GM12878 (cell line): ENCODE measurements around the gene SRRM3. TPM values are rescaled to one million over a fixed set of nuclear protein-coding genes. Genes with fewer than 3 reads are reported as not detected.

Source experiments
- ATAC-seq: fragments of 200-7000 bp; cut with Tn5 transposase; 3 replicates; pipeline ENCODE4 v1.9.1; 2020; ENCODE audit warnings: mild to moderate bottlenecking, moderate library complexity
- BruUV-seq: library from RNA; stranded (reverse); fragments of 400-500 nt; replicated peaks from 2 replicates; lab custom pipeline; 2021; lab: Mats Ljungman, UMichigan
- CTCF ChIA-PET: fragments of 300-600 bp; sonication (Branson Sonifier 250); formaldehyde crosslinking; extraction: SDS; loops from one replicate; lab custom pipeline; 2021; ENCODE audit warnings: inconsistent platforms; lab: Yijun Ruan, JAX
- POLR2A ChIA-PET: fragments of 350-600 bp; formaldehyde crosslinking; extraction: SDS; loops from one replicate; lab custom pipeline; 2021; ENCODE audit warnings: inconsistent platforms; lab: Charles Lee
- RAD21 ChIA-PET: fragments of 300-600 bp; sonication (Branson Sonifier 250); formaldehyde crosslinking; loops from one replicate; lab custom pipeline; 2023; ENCODE audit warnings: antibody characterized with exemption; ENCODE audit not compliant: unreplicated experiment; lab: Charles Lee
- SMC1A ChIA-PET: fragments of 300-600 bp; sonication (Branson Sonifier 250); formaldehyde crosslinking; loops from one replicate; lab custom pipeline; 2023; ENCODE audit not compliant: unreplicated experiment, uncharacterized antibody; lab: Charles Lee
- DNase-seq: peaks from one replicate; pipeline ENCODE4 v3.0.0-alpha.2; 2011; ENCODE audit warnings: low read depth, low spot score
- FAIRE-seq: peaks from 3 replicates; lab custom pipeline; 2011; peaks lifted over from hg19 to GRCh38; lab: Jason Lieb, UNC
- H2AFZ ChIP-seq: 2 replicates; pipeline ENCODE4 v1.6.0; 2011; ENCODE audit warnings: low read depth, low read length, control low read depth; ENCODE audit not compliant: control insufficient read depth
- H3K27ac ChIP-seq: 2 replicates; pipeline ENCODE4 v1.5.1; 2011; ENCODE audit warnings: control low read depth; ENCODE audit not compliant: control insufficient read depth, insufficient read depth
- H3K27me3 ChIP-seq, 2 experiments: replicated peaks in 1 of 2; 2 replicates each; pipeline versions ENCODE4 v1.6.0 to v1.6.1; 2011; ENCODE audit warnings: low read length in 1 of 2; ENCODE audit not compliant: control insufficient read depth in 2 of 2, insufficient read depth in 2 of 2
- H3K36me3 ChIP-seq, 2 experiments: 2 replicates each; pipeline ENCODE4 v1.5.1; 2011; ENCODE audit warnings: low read length in 1 of 2; ENCODE audit not compliant: control insufficient read depth in 2 of 2, insufficient read depth in 2 of 2
- H3K4me1 ChIP-seq: 2 replicates; pipeline ENCODE4 v1.6.1; 2011; ENCODE audit warnings: mild to moderate bottlenecking, low read length, moderate library complexity, mixed read lengths; ENCODE audit not compliant: control insufficient read depth, insufficient read depth
- H3K4me2 ChIP-seq: 2 replicates; pipeline ENCODE4 v1.6.0; 2011; ENCODE audit warnings: control low read depth; ENCODE audit not compliant: control insufficient read depth, insufficient read depth
- H3K4me3 ChIP-seq: fragments of 200-600 bp; sonication (generic); 2 replicates; pipeline ENCODE4 v1.5.1; 2016
- H3K79me2 ChIP-seq: 2 replicates; pipeline ENCODE4 v1.6.0; 2011; ENCODE audit warnings: low read length; ENCODE audit not compliant: control insufficient read depth, insufficient read depth
- H3K9ac ChIP-seq: 2 replicates; pipeline ENCODE4 v1.8.0; 2011; ENCODE audit warnings: low read length, control low read depth, mixed read lengths; ENCODE audit not compliant: control insufficient read depth, insufficient read depth
- H3K9me3 ChIP-seq: replicated peaks from 3 replicates; pipeline ENCODE4 v1.5.1; 2011; ENCODE audit warnings: mild to moderate bottlenecking, low read length; ENCODE audit not compliant: control insufficient read depth, insufficient read depth
- H4K20me1 ChIP-seq: 2 replicates; pipeline ENCODE4 v1.6.0; 2011; ENCODE audit not compliant: control insufficient read depth, insufficient read depth
- BHLHE40 ChIP-seq, 2 experiments: fragments of 450-650 bp in 1 of 2; IDR thresholded peaks; 2 replicates each; pipeline ENCODE4 v1.6.1; 2011 to 2017; ENCODE audit warnings: low read depth in 2 of 2, borderline replicate concordance in 1 of 2, improper control_type of control experiment in 1 of 2, low read length in 1 of 2, mild to moderate bottlenecking in 1 of 2
- DPF2 ChIP-seq: fragments of 450-650 bp; IDR thresholded peaks from 2 replicates; pipeline ENCODE4 v1.6.1; 2017; ENCODE audit warnings: mild to moderate bottlenecking
- IKZF1 ChIP-seq: fragments of 450-650 bp; conservative IDR thresholded peaks from 2 replicates; pipeline ENCODE4 v1.6.1; 2017; ENCODE audit warnings: antibody characterized with exemption, mild to moderate bottlenecking
- KDM1A ChIP-seq: fragments of 200-600 bp; sonication (generic); IDR thresholded peaks from 2 replicates; pipeline ENCODE4 v1.6.1; 2016; ENCODE audit warnings: borderline replicate concordance
- RUNX3 ChIP-seq: IDR thresholded peaks from 2 replicates; pipeline ENCODE4 v1.6.1; 2012; ENCODE audit warnings: low read length, inconsistent platforms
- SMAD1 ChIP-seq: fragments of 450-650 bp; IDR thresholded peaks from 2 replicates; pipeline ENCODE4 v1.6.1; 2018; ENCODE audit warnings: mild to moderate bottlenecking, low read depth; ENCODE audit not compliant: partially characterized antibody
- SMARCA5 ChIP-seq: fragments of 450-650 bp; IDR thresholded peaks from 2 replicates; pipeline ENCODE4 v1.6.1; 2017; ENCODE audit warnings: mild to moderate bottlenecking
- SMC3 ChIP-seq: IDR thresholded peaks from 2 replicates; pipeline ENCODE4 v1.6.1; 2011; ENCODE audit warnings: low read length, improper control_type of control experiment, borderline replicate concordance
- ZSCAN29 ChIP-seq: fragments of 450-650 bp; IDR thresholded peaks from 2 replicates; pipeline ENCODE4 v1.6.1; 2017; ENCODE audit warnings: mild to moderate bottlenecking, moderate library complexity
- WGBS: methylation state at CpG from one replicate; pipeline ENCODE4 v1.1.6; 2016; ENCODE audit warnings: low lambda C conversion rate; ENCODE audit not compliant: insufficient replicate concordance, insufficient coverage; ENCODE audit errors: missing lambda C conversion rate; 5-methylcytosine and 5-hydroxymethylcytosine counted together
- in situ Hi-C: fragments of 300-500 bp; cut with MboI; formaldehyde crosslinking; loops from 9 replicates; pipeline ENCODE4 v1.14.3; 2018; ENCODE audit warnings: mixed read lengths
- intact Hi-C: fragments of 100-400 bp; cut with micrococcal nuclease; formaldehyde crosslinking; loops from one replicate; pipeline ENCODE4 v1.14.2; 2022; ENCODE audit not compliant: unreplicated experiment
- polyA plus RNA-seq, 11 experiments: library from polyadenylated mRNA; depleted of rRNA in 4 of 11; unstranded in 6 of 11; stranded (reverse) in 5 of 11; fragments of >200 nt; fragmentation: Nextera tagmentation in 4 of 11; fragmentation: Illumina TruSeq in 1 of 11; extraction: Ambion mirVana in 4 of 11; extraction: Trizol in 1 of 11; gene quantifications; 1 replicate in 1 of 11; 2 replicates in 10 of 11; pipeline versions ENCODE4 v1.2.1 to v1.2.3, GENCODE V29; 2011 to 2016; ENCODE audit warnings: inconsistent platforms in 2 of 11, missing spikeins in 2 of 11, low read depth in 1 of 11
- total RNA-seq, 4 experiments: library from RNA; depleted of rRNA in 3 of 4; stranded (reverse); fragments of >200 nt in 3 of 4; fragmentation: Illumina TruSeq in 1 of 4; extraction: Trizol in 1 of 4; gene quantifications; 2 replicates each; pipeline versions ENCODE4 v1.2.1 to v1.2.3, GENCODE V29; 2013 to 2021
- TF ChIP-seq, protein P1 (sequence below): IDR thresholded peaks from 2 replicates; pipeline ENCODE4 v1.6.1; 2012; ENCODE audit warnings: low read depth, low read length, improper control_type of control experiment
- TF ChIP-seq, protein P2 (sequence below): IDR thresholded peaks from 2 replicates; pipeline ENCODE4 v1.6.1; 2012; ENCODE audit warnings: low read depth, low read length, improper control_type of control experiment
- TF ChIP-seq, protein P3 (sequence below): IDR thresholded peaks from 2 replicates; pipeline ENCODE4 v1.6.1; 2011; ENCODE audit warnings: borderline replicate concordance, low read depth, mild to moderate bottlenecking, moderate library complexity, low read length; ENCODE audit not compliant: insufficient read depth, poor library complexity, severe bottlenecking

The SRRM3 gene
- total and polyA plus RNA-seq, 10 of the 15 experiments (the other 5 are each of a cell fraction or from before 2014, with no cell fraction given) = 0.03 to 0.15 (median 0.05) TPM; not detected in 6

DNA sequence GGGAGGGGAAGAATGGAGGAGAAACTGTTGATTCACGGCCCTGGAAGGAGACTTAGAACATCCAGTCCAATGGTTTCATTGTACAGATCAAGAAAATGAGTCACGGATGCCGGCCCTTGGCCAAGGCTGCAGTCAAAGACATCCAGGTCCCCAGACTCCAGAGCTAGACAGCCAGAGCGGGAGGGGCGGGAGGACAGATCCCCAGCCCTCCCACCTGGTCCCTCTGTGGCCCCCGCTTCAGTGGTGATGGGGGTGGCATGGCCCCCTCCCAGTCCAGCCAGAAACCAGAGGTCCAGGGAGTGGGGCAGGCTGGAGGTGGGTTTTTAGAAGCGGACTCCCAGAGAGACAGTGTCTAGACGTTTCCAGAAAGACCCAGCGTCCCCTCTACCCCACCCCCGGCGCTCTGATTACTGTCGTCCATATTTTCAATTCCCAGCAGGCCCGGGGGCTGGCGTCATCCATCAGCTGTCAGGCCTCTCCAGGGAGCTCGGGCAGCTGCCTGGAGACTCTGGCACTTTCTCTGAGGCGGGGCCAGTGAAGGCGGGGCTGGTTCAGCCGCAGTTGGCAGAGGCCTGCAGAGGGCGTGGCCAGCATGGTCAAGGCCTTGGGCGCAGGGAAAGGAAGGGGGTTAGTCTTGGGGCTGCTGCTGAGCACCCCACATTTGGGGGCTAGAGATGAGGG is 92.8 kb downstream of the SRRM3 start (continued):
- no peak for TF ChIP-seq SMAD1
- no peak for TF ChIP-seq RUNX3
- TF ChIP-seq, protein P1, sequence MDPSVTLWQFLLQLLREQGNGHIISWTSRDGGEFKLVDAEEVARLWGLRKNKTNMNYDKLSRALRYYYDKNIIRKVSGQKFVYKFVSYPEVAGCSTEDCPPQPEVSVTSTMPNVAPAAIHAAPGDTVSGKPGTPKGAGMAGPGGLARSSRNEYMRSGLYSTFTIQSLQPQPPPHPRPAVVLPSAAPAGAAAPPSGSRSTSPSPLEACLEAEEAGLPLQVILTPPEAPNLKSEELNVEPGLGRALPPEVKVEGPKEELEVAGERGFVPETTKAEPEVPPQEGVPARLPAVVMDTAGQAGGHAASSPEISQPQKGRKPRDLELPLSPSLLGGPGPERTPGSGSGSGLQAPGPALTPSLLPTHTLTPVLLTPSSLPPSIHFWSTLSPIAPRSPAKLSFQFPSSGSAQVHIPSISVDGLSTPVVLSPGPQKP = no peak
- TF ChIP-seq, all 136 proteins: peak for 7

DNA sequence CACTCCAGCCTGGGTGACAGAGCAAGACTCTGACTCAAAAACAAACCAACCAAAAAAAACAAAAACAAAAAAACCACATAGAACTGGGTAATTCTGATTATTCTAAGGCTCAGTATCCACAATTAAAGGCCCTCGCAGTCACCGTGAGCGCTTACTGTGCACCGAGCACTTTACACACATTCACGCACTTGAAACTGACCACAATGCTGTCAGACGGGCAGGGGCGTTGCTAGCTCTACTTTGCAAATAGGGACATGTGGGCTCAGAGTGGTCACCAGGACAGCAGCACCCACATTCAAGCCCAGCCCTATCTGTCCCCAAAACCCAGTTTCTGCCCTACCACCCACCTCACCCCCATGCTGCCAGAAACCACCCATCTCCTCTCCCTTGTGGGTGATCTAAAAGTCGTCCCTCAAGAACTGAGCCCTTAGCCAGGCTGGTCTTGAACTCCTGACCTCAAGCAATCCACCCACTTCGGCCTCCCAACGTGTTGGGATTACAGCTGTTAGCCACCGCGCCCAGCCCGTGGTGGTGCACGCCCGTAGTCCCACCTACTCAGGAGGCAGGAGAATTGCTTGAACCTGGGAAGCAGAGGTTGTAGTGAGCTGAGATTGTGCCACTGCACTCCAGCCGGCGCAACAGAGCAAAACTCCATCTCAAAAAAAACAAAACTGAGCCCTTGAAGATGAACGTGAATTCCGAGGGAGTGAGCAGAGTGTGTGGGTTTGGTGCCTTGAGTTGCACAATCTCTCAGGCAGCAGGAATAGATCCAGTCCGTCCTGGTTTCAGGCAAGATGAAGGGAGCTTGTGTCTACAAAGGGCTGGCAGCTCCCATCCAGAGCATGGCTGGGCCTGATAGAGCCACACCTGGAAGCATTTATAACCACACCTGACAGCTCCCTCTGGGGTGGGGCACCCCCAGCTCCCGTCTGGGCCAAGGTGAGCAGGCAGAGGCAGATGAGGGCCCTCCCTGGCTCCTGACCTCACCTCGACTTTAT is 95.3 kb downstream of the SRRM3 start:
- H3K27me3 ChIP-seq = no peaks in the 10 kb centered on the region
- ChIA-PET SMC1A (interaction anchor here (1.0 to 2.2 kb wide), 2 partner anchors 14 to 17 kb away, joined by 3 to 8 read pairs; no protein-coding TSS in a partner anchor), POLR2A (interaction anchor here (0.9 to 1.6 kb wide), 3 partner anchors 15 to 20 kb away, joined by 3 to 6 read pairs (median 3); no protein-coding TSS in a partner anchor), CTCF (interaction anchor here (1.0 to 12.9 kb wide), 3 partner anchors 19 to 118 kb away, joined by 3 to 229 read pairs (median 4); no protein-coding TSS in a partner anchor), RAD21 (interaction anchor here (1.3 to 2.1 kb wide), 2 partner anchors 17 to 21 kb away, joined by 3 to 9 read pairs; no protein-coding TSS in a partner anchor)
- no peak overlapping the region for H3K4me2 ChIP-seq
- H3K4me1 ChIP-seq = peaks cover under 1% of the 10 kb centered on the region; the same call in 1 of the 2 replicates
- 46% methylated on average over 22 of the region's 22 CpGs for WGBS
- no peaks in the 10 kb centered on the region for H3K9me3 ChIP-seq
- no peak for FAIRE-seq
- ATAC-seq = peak; percentile 34
- intact Hi-C loops (no loop called here), in situ Hi-C loops (no loop called here)
- H3K27ac ChIP-seq = no peak overlapping the region
- no peak for DNase-seq
- H3K9ac ChIP-seq = no peak overlapping the region
- no peaks in the 10 kb centered on the region for H4K20me1 ChIP-seq
- no peak overlapping the region for H2AFZ ChIP-seq
- no TSS peak for BruUV-seq
- no peak overlapping the region for H3K4me3 ChIP-seq
- no peaks in the 10 kb centered on the region for H3K36me3 ChIP-seq
- no peaks in the 10 kb centered on the region for H3K79me2 ChIP-seq
- TF ChIP-seq, protein P2, sequence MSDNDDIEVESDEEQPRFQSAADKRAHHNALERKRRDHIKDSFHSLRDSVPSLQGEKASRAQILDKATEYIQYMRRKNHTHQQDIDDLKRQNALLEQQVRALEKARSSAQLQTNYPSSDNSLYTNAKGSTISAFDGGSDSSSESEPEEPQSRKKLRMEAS = no peak
- no peak for TF ChIP-seq ZSCAN29
- TF ChIP-seq SMARCA5 = no peak
- no peak for TF ChIP-seq BHLHE40 (IDR thresholded peaks at IDR 0.05; ENCODE audit: borderline replicate concordance in 1 of 2, low read depth in 2 of 2, low read length in 1 of 2)
- TF ChIP-seq IKZF1 = 0 out of 2 replicates have a peak, but pooled peaks have one; percentile 8
- no peak for TF ChIP-seq SMC3
- no peak for TF ChIP-seq KDM1A
- 0 out of 2 replicates have a peak, but pooled peaks have one; percentile 23 for TF ChIP-seq DPF2
- TF ChIP-seq RUNX3 = peak; percentile 47
- TF ChIP-seq, protein P3, sequence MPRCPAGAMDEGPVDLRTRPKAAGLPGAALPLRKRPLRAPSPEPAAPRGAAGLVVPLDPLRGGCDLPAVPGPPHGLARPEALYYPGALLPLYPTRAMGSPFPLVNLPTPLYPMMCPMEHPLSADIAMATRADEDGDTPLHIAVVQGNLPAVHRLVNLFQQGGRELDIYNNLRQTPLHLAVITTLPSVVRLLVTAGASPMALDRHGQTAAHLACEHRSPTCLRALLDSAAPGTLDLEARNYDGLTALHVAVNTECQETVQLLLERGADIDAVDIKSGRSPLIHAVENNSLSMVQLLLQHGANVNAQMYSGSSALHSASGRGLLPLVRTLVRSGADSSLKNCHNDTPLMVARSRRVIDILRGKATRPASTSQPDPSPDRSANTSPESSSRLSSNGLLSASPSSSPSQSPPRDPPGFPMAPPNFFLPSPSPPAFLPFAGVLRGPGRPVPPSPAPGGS = peak; percentile 44
